ENCODE results near the gene MBD3L2B. TPM values are rescaled to one million over a fixed set of nuclear protein-coding genes. Genes with fewer than 3 reads are reported as not detected.
A peak's percentile ranks its signal among the peaks of the same experiment; 100 is the strongest.
"Not testable (repeated sequence)": the region's sequence is repeated elsewhere in the genome, so short reads cannot be mapped to it uniquely, and the experiment has no call there.

Gene MBD3L2B
- total RNA-seq, 2 donors from 2014 or later: not detected

GRCh38 chr19:7052896-7053295 is 31.7 kb upstream of the MBD3L2B start:
- not testable (repeated sequence) for H3K36me3 Mint-ChIP-seq (ENCODE audit: low read depth); H3K27ac Mint-ChIP-seq; ATAC-seq; H3K4me3 Mint-ChIP-seq; DNase-seq; H3K4me1 Mint-ChIP-seq; H3K9me3 ChIP-seq (ENCODE audit: control insufficient read depth, low read length, poor library complexity, severe bottlenecking); H3K27me3 Mint-ChIP-seq

- H3K4me1 Mint-ChIP-seq; H3K27ac Mint-ChIP-seq; DNase-seq; H3K9me3 ChIP-seq (ENCODE audit: control insufficient read depth, low read length, poor library complexity, severe bottlenecking); H3K27me3 Mint-ChIP-seq; H3K36me3 Mint-ChIP-seq (ENCODE audit: low read depth); H3K4me3 Mint-ChIP-seq; ATAC-seq: not testable (repeated sequence)
Measured at GRCh38 chr19:7051421-7051820, 30.2 kb upstream of the MBD3L2B start.

GRCh38 chr19:7049021-7049420 is 27.8 kb upstream of the MBD3L2B start, which contains the start of gene MBD3L2:
TSS of gene MBD3L2 (plus strand) at chr19:7049321. CDS start at chr19:7049374, 53 bp downstream.
- H3K4me1 Mint-ChIP-seq; H3K9me3 ChIP-seq (ENCODE audit: control insufficient read depth, low read length, poor library complexity, severe bottlenecking); ATAC-seq; H3K27ac Mint-ChIP-seq; DNase-seq; H3K27me3 Mint-ChIP-seq; H3K4me3 Mint-ChIP-seq; H3K36me3 Mint-ChIP-seq (ENCODE audit: low read depth): not testable (repeated sequence)

GRCh38 chr19:7041563-7041962 is 20.3 kb upstream of the MBD3L2B start:
- not testable (repeated sequence) for H3K9me3 ChIP-seq (ENCODE audit: control insufficient read depth, low read length, poor library complexity, severe bottlenecking); H3K4me3 Mint-ChIP-seq; H3K36me3 Mint-ChIP-seq (ENCODE audit: low read depth); ATAC-seq; H3K4me1 Mint-ChIP-seq; H3K27ac Mint-ChIP-seq; H3K27me3 Mint-ChIP-seq; DNase-seq

GRCh38 chr19:7040079-7040478 is 18.8 kb upstream of the MBD3L2B start, which contains the start of gene MBD3L4:
TSS of gene MBD3L4 (minus strand) at chr19:7040179. CDS start at chr19:7040144, 35 bp downstream.
- not testable (repeated sequence) for H3K36me3 Mint-ChIP-seq (ENCODE audit: low read depth); H3K4me3 Mint-ChIP-seq; DNase-seq; H3K27ac Mint-ChIP-seq; H3K4me1 Mint-ChIP-seq; H3K27me3 Mint-ChIP-seq; H3K9me3 ChIP-seq (ENCODE audit: control insufficient read depth, low read length, poor library complexity, severe bottlenecking); ATAC-seq

GRCh38 chr19:7030278-7030677 is 9.0 kb upstream of the MBD3L2B start, which contains the start of gene MBD3L5:
TSS of gene MBD3L5 (plus strand) at chr19:7030578. CDS start at chr19:7030612, 34 bp downstream.
- not testable (repeated sequence) for H3K27ac Mint-ChIP-seq; H3K4me1 Mint-ChIP-seq; DNase-seq; H3K36me3 Mint-ChIP-seq (ENCODE audit: low read depth); ATAC-seq; H3K4me3 Mint-ChIP-seq; H3K9me3 ChIP-seq (ENCODE audit: control insufficient read depth, low read length, poor library complexity, severe bottlenecking); H3K27me3 Mint-ChIP-seq

- not testable (repeated sequence) for H3K36me3 Mint-ChIP-seq (ENCODE audit: low read depth); H3K27me3 Mint-ChIP-seq; H3K4me3 Mint-ChIP-seq; H3K4me1 Mint-ChIP-seq; ATAC-seq; DNase-seq; H3K9me3 ChIP-seq (ENCODE audit: control insufficient read depth, low read length, poor library complexity, severe bottlenecking); H3K27ac Mint-ChIP-seq
Measured at GRCh38 chr19:7028790-7029189, 7.6 kb upstream of the MBD3L2B start.

- Mint-ChIP-seq H3K4me1 (peaks cover 1% of the 10 kb centered on the region), H3K27me3 (no peaks in the 10 kb centered on the region), H3K4me3 (no peak overlapping the region), H3K36me3 (ENCODE audit: low read depth) (no peaks in the 10 kb centered on the region), H3K27ac (no peak overlapping the region)
- DNase-seq (no peak), ATAC-seq (no peak)
- H3K9me3 ChIP-seq (ENCODE audit: control insufficient read depth, low read length, poor library complexity, severe bottlenecking): no peaks in the 10 kb centered on the region
Measured at GRCh38 chr19:7018828-7019227, 2.4 kb downstream of the MBD3L2B start.

GRCh38 chr19:7013678-7014077 is 7.6 kb downstream of the MBD3L2B start:
- Mint-ChIP-seq H3K4me1 (peaks cover 24% of the 10 kb centered on the region), H3K27me3 (no peaks in the 10 kb centered on the region), H3K4me3 (no peak overlapping the region), H3K27ac (peak overlapping the region; percentile 43), H3K36me3 (ENCODE audit: low read depth) (no peaks in the 10 kb centered on the region)
- no peaks in the 10 kb centered on the region for H3K9me3 ChIP-seq (ENCODE audit: control insufficient read depth, low read length, poor library complexity, severe bottlenecking)
- DNase-seq (no peak), ATAC-seq (peak; percentile 37)

GRCh38 chr19:7010722-7011593 is 10.3 kb downstream of the MBD3L2B start:
- no peaks in the 10 kb centered on the region for H3K27me3 Mint-ChIP-seq
- H3K9me3 ChIP-seq (ENCODE audit: control insufficient read depth, low read length, poor library complexity, severe bottlenecking): no peaks in the 10 kb centered on the region
- peak overlapping the region; percentile 21 for H3K4me3 Mint-ChIP-seq
- H3K4me1 Mint-ChIP-seq: peaks cover 31% of the 10 kb centered on the region
- peak overlapping the region; percentile 51 for H3K27ac Mint-ChIP-seq
- no peak for DNase-seq
- no peaks in the 10 kb centered on the region for H3K36me3 Mint-ChIP-seq (ENCODE audit: low read depth)
- ATAC-seq: peak; percentile 51

- Mint-ChIP-seq H3K36me3 (ENCODE audit: low read depth) (no peaks in the 10 kb centered on the region), H3K4me3 (no peak overlapping the region), H3K27ac (no peak overlapping the region), H3K27me3 (no peaks in the 10 kb centered on the region), H3K4me1 (peaks cover 32% of the 10 kb centered on the region)
- no peak for ATAC-seq
- DNase-seq: no peak
- H3K9me3 ChIP-seq (ENCODE audit: control insufficient read depth, low read length, poor library complexity, severe bottlenecking): no peaks in the 10 kb centered on the region
Measured at GRCh38 chr19:7007859-7008258, 13.4 kb downstream of the MBD3L2B start.

- H3K9me3 ChIP-seq (ENCODE audit: control insufficient read depth, low read length, poor library complexity, severe bottlenecking): no peaks in the 10 kb centered on the region
- H3K27ac Mint-ChIP-seq: no peak overlapping the region
- DNase-seq: no peak
- peaks cover 33% of the 10 kb centered on the region for H3K4me1 Mint-ChIP-seq
- H3K4me3 Mint-ChIP-seq: no peak overlapping the region
- H3K36me3 Mint-ChIP-seq (ENCODE audit: low read depth): no peaks in the 10 kb centered on the region
- H3K27me3 Mint-ChIP-seq: no peaks in the 10 kb centered on the region
- no peak for ATAC-seq
Measured at GRCh38 chr19:7006135-7006704, 15.0 kb downstream of the MBD3L2B start.

- H3K4me3 Mint-ChIP-seq: no peak overlapping the region
- peaks cover 23% of the 10 kb centered on the region for H3K4me1 Mint-ChIP-seq
- ATAC-seq (peak; percentile 71), DNase-seq (no peak)
- H3K27ac Mint-ChIP-seq: no peak overlapping the region
- no peaks in the 10 kb centered on the region for H3K27me3 Mint-ChIP-seq
- no peaks in the 10 kb centered on the region for H3K9me3 ChIP-seq (ENCODE audit: control insufficient read depth, low read length, poor library complexity, severe bottlenecking)
- no peaks in the 10 kb centered on the region for H3K36me3 Mint-ChIP-seq (ENCODE audit: low read depth)
Measured at GRCh38 chr19:7004313-7004931, 16.8 kb downstream of the MBD3L2B start.

Data from T-helper 17 cell (primary cell).